SU-DHL-6 (cell line): ENCODE results near the gene TNIK.

ENCODE experiments used
- EZH2phosphoT487 ChIP-seq: fragments of 200-600 bp; sonication (generic), shearing (Covaris generic); conservative IDR thresholded peaks from 2 replicates; pipeline ENCODE4 v1.6.1; 2018; ENCODE audit warnings: mild to moderate bottlenecking, antibody characterized with exemption, low read length, moderate library complexity, mixed read lengths
- TF ChIP-seq, protein P1 (sequence below): fragments of 200-600 bp; sonication (generic); IDR thresholded peaks from one replicate; pipeline ENCODE4 v1.5.1; 2017; ENCODE audit warnings: antibody characterized with exemption, mild to moderate bottlenecking, low read length, moderate library complexity; ENCODE audit not compliant: insufficient read depth, poor library complexity, severe bottlenecking

DNA sequence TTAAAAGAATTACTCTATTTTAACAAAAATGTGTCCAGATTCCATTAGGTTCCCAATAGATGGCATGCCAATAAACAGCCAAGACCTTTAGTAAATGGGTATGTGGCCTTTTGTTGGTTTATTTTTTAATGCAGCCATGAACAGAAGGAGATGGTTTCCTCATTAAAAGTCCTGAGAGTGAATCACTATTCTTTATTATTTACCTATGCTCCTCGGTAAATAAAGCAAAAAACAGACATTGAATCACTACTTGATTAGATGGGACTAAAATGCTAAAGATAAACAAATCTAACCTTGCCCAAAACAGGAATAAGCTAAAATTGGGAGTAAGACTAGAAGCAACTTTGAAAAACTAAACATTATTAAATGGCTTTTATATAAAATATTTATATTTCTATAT lies 94.2 kb downstream of the TNIK start:
- TF ChIP-seq, protein P1, sequence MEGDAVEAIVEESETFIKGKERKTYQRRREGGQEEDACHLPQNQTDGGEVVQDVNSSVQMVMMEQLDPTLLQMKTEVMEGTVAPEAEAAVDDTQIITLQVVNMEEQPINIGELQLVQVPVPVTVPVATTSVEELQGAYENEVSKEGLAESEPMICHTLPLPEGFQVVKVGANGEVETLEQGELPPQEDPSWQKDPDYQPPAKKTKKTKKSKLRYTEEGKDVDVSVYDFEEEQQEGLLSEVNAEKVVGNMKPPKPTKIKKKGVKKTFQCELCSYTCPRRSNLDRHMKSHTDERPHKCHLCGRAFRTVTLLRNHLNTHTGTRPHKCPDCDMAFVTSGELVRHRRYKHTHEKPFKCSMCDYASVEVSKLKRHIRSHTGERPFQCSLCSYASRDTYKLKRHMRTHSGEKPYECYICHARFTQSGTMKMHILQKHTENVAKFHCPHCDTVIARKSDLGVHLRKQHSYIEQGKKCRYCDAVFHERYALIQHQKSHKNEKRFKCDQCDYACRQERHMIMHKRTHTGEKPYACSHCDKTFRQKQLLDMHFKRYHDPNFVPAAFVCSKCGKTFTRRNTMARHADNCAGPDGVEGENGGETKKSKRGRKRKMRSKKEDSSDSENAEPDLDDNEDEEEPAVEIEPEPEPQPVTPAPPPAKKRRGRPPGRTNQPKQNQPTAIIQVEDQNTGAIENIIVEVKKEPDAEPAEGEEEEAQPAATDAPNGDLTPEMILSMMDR, result no peak
- TF ChIP-seq EZH2phosphoT487, result no peak
